LHCN-M2 (cell line): ENCODE measurements around the gene ZIC5. TPM values are rescaled to one million over a fixed set of nuclear protein-coding genes. Genes with fewer than 3 reads are reported as not detected.

Experiments used
- DNase-seq: peaks from one replicate; pipeline ENCODE4 v3.0.0-alpha.2; 2012; ENCODE audit warnings: low read depth
- total RNA-seq: library from RNA; depleted of rRNA; stranded (reverse); fragments of >200 nt; gene quantifications from 2 replicates; pipeline ENCODE4 v1.2.3, GENCODE V29; 2014; rRNA removed

Gene ZIC5
- total RNA-seq, 1 experiment from 2014 or later, result not detected

DNA sequence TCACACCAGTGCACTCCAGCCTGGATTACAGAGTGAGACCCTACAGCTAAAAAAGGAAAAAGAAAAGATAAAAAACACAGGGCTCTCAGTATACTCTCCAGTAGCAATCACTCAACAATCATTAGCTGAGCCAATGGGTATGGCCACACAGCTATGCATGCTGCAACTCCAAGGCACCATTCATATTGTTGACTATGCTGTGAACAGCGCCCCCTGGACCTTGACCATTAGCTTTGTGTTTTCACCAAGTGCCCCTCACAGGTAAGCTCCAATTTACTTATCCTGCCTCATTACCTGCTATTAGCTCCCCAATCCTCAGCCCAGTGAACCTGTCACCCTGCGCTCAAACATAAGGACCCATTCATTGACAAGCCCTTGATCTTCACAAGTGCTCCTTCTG, 35.8 kb downstream of the ZIC5 start:
- DNase-seq, result no peak

DNA sequence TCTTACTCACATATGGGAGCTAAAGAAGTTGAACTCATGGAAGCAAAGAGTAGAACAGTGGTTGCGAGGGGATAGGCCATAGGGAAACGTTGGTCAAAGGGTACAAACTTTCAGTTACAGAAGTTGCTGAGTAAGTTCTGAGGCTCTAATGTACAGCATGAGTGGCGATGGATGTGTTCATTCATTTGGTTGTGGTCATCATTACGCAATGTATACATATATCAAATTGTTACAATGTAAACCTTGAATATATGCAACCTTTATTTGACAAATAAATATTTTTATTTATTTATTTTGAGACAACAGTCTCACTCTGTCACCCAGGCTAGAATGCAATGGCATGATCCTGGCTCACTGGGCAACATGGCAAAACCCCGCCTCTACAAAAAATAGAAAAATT, 38.7 kb downstream of the ZIC5 start:
- no peak for DNase-seq

GRCh38 chr13:99930925-99931324, 40.6 kb downstream of the ZIC5 start:
- DNase-seq, result no peak

- no peak for DNase-seq
Measured at GRCh38 chr13:99929866-99930265, 41.7 kb downstream of the ZIC5 start.

- DNase-seq, result peak; percentile 56
Measured at GRCh38 chr13:99926014-99926731, 45.4 kb downstream of the ZIC5 start.

GRCh38 chr13:99923877-99924582, 47.5 kb downstream of the ZIC5 start:
- no peak for DNase-seq

- no peak for DNase-seq
Measured at GRCh38 chr13:99922631-99923404, 48.7 kb downstream of the ZIC5 start.

GRCh38 chr13:99919132-99919531, 52.4 kb downstream of the ZIC5 start:
- DNase-seq, result no peak

GRCh38 chr13:99916366-99917103, 55.0 kb downstream of the ZIC5 start:
- DNase-seq, result peak; percentile 66

- no peak for DNase-seq
Measured at GRCh38 chr13:99913167-99913566, 58.4 kb downstream of the ZIC5 start.

Other genes with a start within 250 kb of the ZIC5 start
- not detected in 2 replicates for gene ZIC2, start 10.0 kb upstream of the ZIC5 start, total RNA-seq
- gene PCCA, start 117.3 kb upstream of the ZIC5 start, total RNA-seq, result 7.9 and 10.5 TPM in 2 replicates